OCI-LY1 (cell line): Measurements from ENCODE around the gene SIGLEC1.

Experiments
- H2AFZ ChIP-seq: fragments of 200-600 bp; sonication (generic), shearing (Covaris generic); 2 replicates; pipeline ENCODE4 v1.6.0; 2014; ENCODE audit warnings: antibody characterized with exemption, mild to moderate bottlenecking, low read length
- H3F3A ChIP-seq: fragments of 200-600 bp; sonication (generic), shearing (Covaris generic); 2 replicates; pipeline ENCODE4 v1.6.0; 2014; ENCODE audit warnings: mild to moderate bottlenecking, antibody characterized with exemption, low read length, moderate library complexity; ENCODE audit not compliant: insufficient read depth
- H3K27ac ChIP-seq: fragments of 200-600 bp; sonication (generic); 2 replicates; pipeline ENCODE4 v1.5.1; 2014; ENCODE audit warnings: low read length, mixed run types, mild to moderate bottlenecking, low read depth; ENCODE audit not compliant: poor library complexity, severe bottlenecking
- H3K27me3 ChIP-seq: fragments of 200-600 bp; sonication (generic); 2 replicates; pipeline ENCODE4 v1.6.0; 2014; ENCODE audit warnings: antibody characterized with exemption, mild to moderate bottlenecking, low read length, moderate library complexity; ENCODE audit not compliant: insufficient read depth
- H3K36me3 ChIP-seq: fragments of 200-600 bp; sonication (generic); 2 replicates; pipeline ENCODE4 v1.6.1; 2014; ENCODE audit warnings: mild to moderate bottlenecking, antibody characterized with exemption, low read length, moderate library complexity, mixed read lengths; ENCODE audit not compliant: insufficient read depth
- H3K4me1 ChIP-seq: fragments of 200-600 bp; sonication (generic); 2 replicates; pipeline ENCODE4 v1.5.1; 2014; ENCODE audit warnings: mild to moderate bottlenecking, low read length, moderate library complexity; ENCODE audit not compliant: insufficient read depth, severe bottlenecking
- H3K4me2 ChIP-seq: fragments of 200-600 bp; sonication (generic), shearing (Covaris generic); 2 replicates; pipeline ENCODE4 v1.6.1; 2014; ENCODE audit warnings: low read length
- H3K4me3 ChIP-seq: fragments of 200-600 bp; sonication (generic); 2 replicates; pipeline ENCODE4 v1.5.1; 2014; ENCODE audit warnings: low read length, low read depth, mild to moderate bottlenecking, mixed read lengths; ENCODE audit not compliant: poor library complexity, severe bottlenecking
- H3K79me2 ChIP-seq: fragments of 200-600 bp; shearing (Covaris generic); 2 replicates; pipeline ENCODE4 v1.6.1; 2016; ENCODE audit warnings: mixed run types, low read length, mixed read lengths; ENCODE audit not compliant: insufficient read depth
- H3K9ac ChIP-seq: fragments of 200-600 bp; sonication (generic), shearing (Covaris generic); 2 replicates; pipeline ENCODE4 v1.6.1; 2014; ENCODE audit warnings: mild to moderate bottlenecking, low read length, mixed read lengths
- H3K9me2 ChIP-seq: fragments of 200-600 bp; sonication (generic), shearing (Covaris generic); 2 replicates; pipeline ENCODE4 v1.6.1; 2014; ENCODE audit warnings: low read depth, mild to moderate bottlenecking, low read length, mixed read lengths
- H3K9me3 ChIP-seq: fragments of 200-600 bp; shearing (Covaris generic); 2 replicates; pipeline ENCODE4 v1.6.1; 2014; ENCODE audit warnings: low read length, mixed read lengths
- H4K20me1 ChIP-seq: fragments of 200-600 bp; sonication (generic), shearing (Covaris generic); 2 replicates; pipeline ENCODE4 v1.6.0; 2016; ENCODE audit warnings: mild to moderate bottlenecking, low read length; ENCODE audit not compliant: insufficient read depth
- EZH2 ChIP-seq: fragments of 200-600 bp; sonication (generic), shearing (Covaris generic); IDR thresholded peaks from 2 replicates; pipeline ENCODE4 v1.8.0; 2017; ENCODE audit warnings: borderline replicate concordance, mixed run types, mild to moderate bottlenecking, antibody characterized with exemption, low read length, moderate library complexity, mixed read lengths
- TF ChIP-seq, protein P1 (sequence below): fragments of 200-600 bp; sonication (generic), shearing (Covaris generic); IDR thresholded peaks from 2 replicates; pipeline ENCODE4 v1.5.1; 2017; ENCODE audit warnings: mild to moderate bottlenecking, antibody characterized with exemption, low read length, moderate library complexity, mixed read lengths

Gene SIGLEC1

DNA sequence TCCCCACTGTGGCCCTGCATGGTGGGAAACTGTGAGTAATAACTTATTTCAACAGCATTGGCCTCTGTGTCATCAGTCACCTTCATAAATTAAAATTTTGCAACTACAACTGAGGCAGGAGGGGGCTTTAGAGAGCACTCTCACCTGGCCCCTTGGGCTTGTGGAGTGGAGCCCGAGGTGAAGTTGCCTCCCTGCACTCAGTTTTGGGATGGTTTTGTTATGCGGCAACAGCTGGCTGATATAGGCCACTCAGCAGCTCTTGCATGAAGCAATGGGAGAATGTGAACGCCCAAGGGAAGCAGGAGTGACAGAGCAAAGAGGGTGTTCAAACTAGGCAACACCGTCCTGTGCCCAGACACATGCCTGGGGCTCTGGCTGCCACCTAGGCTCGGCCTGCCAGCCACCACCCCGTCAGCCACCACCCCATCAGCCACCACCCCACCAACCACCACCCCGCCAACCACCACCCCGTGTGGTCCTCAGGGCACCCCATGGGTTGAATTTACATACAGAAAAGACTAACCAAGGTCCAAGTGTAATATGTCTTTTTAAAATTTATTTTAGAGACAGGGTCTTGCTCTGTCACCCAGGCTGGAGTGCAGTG lies 44.9 kb downstream of the SIGLEC1 start:
- no peaks in the 10 kb centered on the region for H3K79me2 ChIP-seq
- H3K9ac ChIP-seq, result no peak overlapping the region
- H3K4me3 ChIP-seq, result no peak overlapping the region
- no peak overlapping the region for H2AFZ ChIP-seq
- H3K9me3 ChIP-seq, result no peaks in the 10 kb centered on the region
- no peaks in the 10 kb centered on the region for H4K20me1 ChIP-seq
- no peak overlapping the region for H3K27ac ChIP-seq
- H3K4me1 ChIP-seq, result no peaks in the 10 kb centered on the region
- H3F3A ChIP-seq, result no peaks in the 10 kb centered on the region
- TF ChIP-seq, protein P1, sequence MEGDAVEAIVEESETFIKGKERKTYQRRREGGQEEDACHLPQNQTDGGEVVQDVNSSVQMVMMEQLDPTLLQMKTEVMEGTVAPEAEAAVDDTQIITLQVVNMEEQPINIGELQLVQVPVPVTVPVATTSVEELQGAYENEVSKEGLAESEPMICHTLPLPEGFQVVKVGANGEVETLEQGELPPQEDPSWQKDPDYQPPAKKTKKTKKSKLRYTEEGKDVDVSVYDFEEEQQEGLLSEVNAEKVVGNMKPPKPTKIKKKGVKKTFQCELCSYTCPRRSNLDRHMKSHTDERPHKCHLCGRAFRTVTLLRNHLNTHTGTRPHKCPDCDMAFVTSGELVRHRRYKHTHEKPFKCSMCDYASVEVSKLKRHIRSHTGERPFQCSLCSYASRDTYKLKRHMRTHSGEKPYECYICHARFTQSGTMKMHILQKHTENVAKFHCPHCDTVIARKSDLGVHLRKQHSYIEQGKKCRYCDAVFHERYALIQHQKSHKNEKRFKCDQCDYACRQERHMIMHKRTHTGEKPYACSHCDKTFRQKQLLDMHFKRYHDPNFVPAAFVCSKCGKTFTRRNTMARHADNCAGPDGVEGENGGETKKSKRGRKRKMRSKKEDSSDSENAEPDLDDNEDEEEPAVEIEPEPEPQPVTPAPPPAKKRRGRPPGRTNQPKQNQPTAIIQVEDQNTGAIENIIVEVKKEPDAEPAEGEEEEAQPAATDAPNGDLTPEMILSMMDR, result no peak
- no peak for TF ChIP-seq EZH2
- 0 out of 2 replicates have a peak, but pooled peaks cover 4% of the 10 kb centered on the region for H3K27me3 ChIP-seq
- no peak overlapping the region for H3K4me2 ChIP-seq
- H3K9me2 ChIP-seq, result no peaks in the 10 kb centered on the region
- no peaks in the 10 kb centered on the region for H3K36me3 ChIP-seq

DNA sequence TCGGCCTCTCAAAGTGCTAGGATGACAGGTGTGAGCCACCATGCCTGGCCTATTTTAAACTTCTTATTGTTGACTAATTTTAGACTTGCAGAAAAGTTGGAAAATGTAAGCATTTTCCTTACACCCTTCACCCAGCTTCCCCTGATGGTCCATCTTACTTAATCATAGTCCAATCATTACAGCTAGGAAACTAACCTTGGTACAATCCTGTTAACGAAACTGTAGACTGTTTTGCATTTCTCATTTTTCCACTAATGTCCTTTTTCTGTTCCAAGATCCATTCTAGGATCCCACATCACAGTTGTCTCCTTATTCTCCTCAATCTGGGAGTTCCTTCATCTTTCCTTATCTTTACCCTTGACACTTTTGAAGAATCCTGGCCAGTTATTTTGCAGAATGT lies 48.5 kb downstream of the SIGLEC1 start:
- no peaks in the 10 kb centered on the region for H3K4me1 ChIP-seq
- no peaks in the 10 kb centered on the region for H4K20me1 ChIP-seq
- no peaks in the 10 kb centered on the region for H3K36me3 ChIP-seq
- H3F3A ChIP-seq, result no peaks in the 10 kb centered on the region
- no peaks in the 10 kb centered on the region for H3K9me3 ChIP-seq
- no peak overlapping the region for H3K9ac ChIP-seq
- H3K4me3 ChIP-seq, result no peak overlapping the region
- no peak overlapping the region for H2AFZ ChIP-seq
- no peak overlapping the region for H3K4me2 ChIP-seq
- H3K9me2 ChIP-seq, result no peaks in the 10 kb centered on the region
- no peak overlapping the region for H3K27ac ChIP-seq
- H3K27me3 ChIP-seq, result 0 out of 2 replicates have a peak, but pooled peaks cover 7% of the 10 kb centered on the region
- no peak for TF ChIP-seq EZH2
- TF ChIP-seq, protein P1, result no peak
- H3K79me2 ChIP-seq, result no peaks in the 10 kb centered on the region

DNA sequence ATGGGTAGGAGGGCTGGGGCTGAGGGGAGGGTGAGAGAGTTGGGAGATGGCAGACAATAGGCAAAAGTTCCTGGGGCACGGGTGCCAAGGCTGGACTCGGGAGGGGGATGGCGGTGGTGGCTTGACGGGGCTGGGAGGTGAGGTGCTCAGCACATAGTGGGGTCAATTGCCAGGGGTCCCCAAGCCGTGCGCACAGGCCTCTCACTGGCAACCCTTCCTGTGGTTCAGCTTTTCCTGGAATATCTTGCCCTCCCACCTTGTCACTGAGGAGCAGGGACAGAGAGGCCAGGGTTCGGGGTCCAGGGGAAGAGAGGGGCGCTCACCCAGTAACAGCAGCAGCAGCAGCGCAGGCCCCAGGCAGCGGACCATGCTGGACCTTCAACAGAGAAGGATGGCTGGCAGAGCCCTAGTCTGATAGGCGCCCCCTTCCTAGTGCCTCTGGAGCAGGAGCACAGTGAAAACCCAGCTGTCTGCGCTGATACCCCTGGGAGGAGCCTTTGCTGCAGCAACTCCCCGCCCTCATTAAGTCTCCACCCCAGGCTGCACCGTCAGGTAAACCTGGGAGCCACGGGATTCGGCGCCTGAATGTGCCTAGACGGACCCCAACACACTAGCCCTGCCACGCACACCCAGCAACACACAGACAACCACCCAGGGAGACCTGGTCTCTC lies 49.2 kb downstream of the SIGLEC1 start, which contains the start of gene GFRA4:
Gene GFRA4, minus strand, starts transcription at position 369 of the 671 bp plus-strand sequence. Its CDS starts 0 bp downstream, at position 369.
- no peak for TF ChIP-seq EZH2
- TF ChIP-seq, protein P1, result no peak
- Histone ChIP-seq H3K27me3 (0 out of 2 replicates have a peak, but pooled peaks cover 7% of the 10 kb centered on the region), H3K4me2 (no peak within 1 kb of the TSS), H3K9me3 (no peaks in the 10 kb centered on the region), H2AFZ (no peak within 1 kb of the TSS), H3K36me3 (no peaks in the 10 kb centered on the region), H3K9me2 (no peaks in the 10 kb centered on the region), H3K4me3 (no peak within 1 kb of the TSS), H3F3A (no peaks in the 10 kb centered on the region), H3K9ac (no peak within 1 kb of the TSS), H3K27ac (no peak within 1 kb of the TSS), H3K4me1 (no peaks in the 10 kb centered on the region), H3K79me2 (no peaks in the 10 kb centered on the region), H4K20me1 (no peaks in the 10 kb centered on the region)
